Mesenchymal stem cell (in vitro differentiated cells and primary cell): Measurements from ENCODE around the gene TCP11.

Experiments used
- DNase-seq: peaks from one replicate; pipeline ENCODE4 v3.0.0-alpha.2; 2013
- H2AFZ ChIP-seq: one replicate; pipeline ENCODE4 v1.6.1; 2013; ENCODE audit warnings: low read depth, mild to moderate bottlenecking, control low read depth, inconsistent platforms, low read length, moderate library complexity
- H2AK5ac ChIP-seq: 2 replicates; pipeline ENCODE4 v1.6.1; 2013; ENCODE audit warnings: low read length, moderate library complexity, mild to moderate bottlenecking, inconsistent platforms; ENCODE audit not compliant: severe bottlenecking
- H2BK120ac ChIP-seq: one replicate; pipeline ENCODE4 v1.6.1; 2013; ENCODE audit warnings: low read depth, mild to moderate bottlenecking, inconsistent platforms, low read length, moderate library complexity
- H2BK12ac ChIP-seq, 2 experiments: one replicate each; pipeline ENCODE4 v1.6.1; 2013; ENCODE audit warnings: inconsistent platforms in 2 of 2, low read length in 2 of 2, mild to moderate bottlenecking in 2 of 2, moderate library complexity in 2 of 2, control low read depth in 1 of 2
- H2BK15ac ChIP-seq: one replicate; pipeline ENCODE4 v1.6.1; 2013; ENCODE audit warnings: mild to moderate bottlenecking, low read depth, inconsistent platforms; ENCODE audit not compliant: poor library complexity, severe bottlenecking
- H2BK5ac ChIP-seq: 2 replicates; pipeline ENCODE4 v1.6.1; 2013; ENCODE audit warnings: low read depth, mild to moderate bottlenecking, low read length, control low read depth, inconsistent platforms; ENCODE audit not compliant: poor library complexity, severe bottlenecking
- H3K14ac ChIP-seq, 2 experiments: one replicate each; pipeline ENCODE4 v1.6.1; 2013; ENCODE audit warnings: inconsistent platforms in 2 of 2, low read length in 2 of 2, control low read depth in 1 of 2, mild to moderate bottlenecking in 1 of 2, moderate library complexity in 1 of 2
- H3K18ac ChIP-seq, 2 experiments: one replicate each; pipeline ENCODE4 v1.6.1; 2013; ENCODE audit warnings: inconsistent platforms in 2 of 2, low read length in 2 of 2, control low read depth in 1 of 2, low read depth in 1 of 2, mild to moderate bottlenecking in 1 of 2
- H3K23ac ChIP-seq, 2 experiments: one replicate each; pipeline ENCODE4 v1.6.1; 2013; ENCODE audit warnings: inconsistent platforms in 2 of 2, low read length in 2 of 2, mild to moderate bottlenecking in 2 of 2, moderate library complexity in 2 of 2, control low read depth in 1 of 2
- H3K27ac ChIP-seq: 2 replicates; pipeline ENCODE4 v1.5.1; 2013; ENCODE audit warnings: mild to moderate bottlenecking, moderate library complexity, low read length, control low read depth, inconsistent platforms; ENCODE audit not compliant: poor library complexity, severe bottlenecking
- H3K27me3 ChIP-seq, 2 experiments: 2 replicates each; pipeline versions ENCODE4 v1.6.1 to v1.7.0; 2013; ENCODE audit warnings: low read length in 2 of 2, mild to moderate bottlenecking in 2 of 2, moderate library complexity in 2 of 2, control low read depth in 1 of 2, inconsistent platforms in 1 of 2; ENCODE audit not compliant: control insufficient read depth in 1 of 2, insufficient read depth in 1 of 2
- H3K36me3 ChIP-seq, 2 experiments: 2 replicates each; pipeline versions ENCODE4 v1.6.1 to v1.7.0; 2013; ENCODE audit warnings: low read length in 2 of 2, control low read depth in 1 of 2, inconsistent platforms in 1 of 2, low read depth in 1 of 2, mild to moderate bottlenecking in 1 of 2; ENCODE audit not compliant: insufficient read depth in 2 of 2, control insufficient read depth in 1 of 2
- H3K4ac ChIP-seq, 2 experiments: one replicate each; pipeline ENCODE4 v1.6.1; 2013; ENCODE audit warnings: inconsistent platforms in 2 of 2, low read length in 2 of 2, mild to moderate bottlenecking in 2 of 2, moderate library complexity in 2 of 2, control low read depth in 1 of 2, low read depth in 1 of 2
- H3K4me1 ChIP-seq: 2 replicates; pipeline ENCODE4 v1.6.1; 2013; ENCODE audit warnings: low read depth, low read length, control low read depth; ENCODE audit not compliant: control insufficient read depth, insufficient read depth
- H3K4me2 ChIP-seq: 2 replicates; pipeline ENCODE4 v1.6.1; 2013; ENCODE audit warnings: low read length, mild to moderate bottlenecking, inconsistent platforms; ENCODE audit not compliant: poor library complexity, severe bottlenecking
- H3K4me3 ChIP-seq, 2 experiments: 2 replicates each; pipeline versions ENCODE4 v1.5.1 to v1.7.0; 2013; ENCODE audit warnings: low read length in 2 of 2, mild to moderate bottlenecking in 2 of 2, control low read depth in 1 of 2, low read depth in 1 of 2; ENCODE audit not compliant: insufficient read depth in 1 of 2
- H3K79me1 ChIP-seq: replicated peaks from 2 replicates; pipeline ENCODE4 v1.6.1; 2013; ENCODE audit warnings: mild to moderate bottlenecking, control low read depth, low read length, inconsistent platforms; ENCODE audit not compliant: poor library complexity, severe bottlenecking
- H3K9ac ChIP-seq: 2 replicates; pipeline ENCODE4 v1.7.0; 2013; ENCODE audit warnings: mild to moderate bottlenecking, low read length, moderate library complexity
- H3K9me3 ChIP-seq: 2 replicates; pipeline ENCODE4 v1.7.0; 2013; ENCODE audit warnings: mild to moderate bottlenecking, low read length; ENCODE audit not compliant: control insufficient read depth
- H4K8ac ChIP-seq: one replicate; pipeline ENCODE4 v1.6.1; 2013; ENCODE audit warnings: inconsistent platforms, mild to moderate bottlenecking, low read length, moderate library complexity
- H4K91ac ChIP-seq: one replicate; pipeline ENCODE4 v1.6.1; 2013; ENCODE audit warnings: mild to moderate bottlenecking, low read length, inconsistent platforms
- WGBS: methylation state at CpG from one replicate; pipeline ENCODE4 v1.1.7; 2013; ENCODE audit warnings: mixed read lengths; 5-methylcytosine and 5-hydroxymethylcytosine counted together

The TCP11 gene

DNA sequence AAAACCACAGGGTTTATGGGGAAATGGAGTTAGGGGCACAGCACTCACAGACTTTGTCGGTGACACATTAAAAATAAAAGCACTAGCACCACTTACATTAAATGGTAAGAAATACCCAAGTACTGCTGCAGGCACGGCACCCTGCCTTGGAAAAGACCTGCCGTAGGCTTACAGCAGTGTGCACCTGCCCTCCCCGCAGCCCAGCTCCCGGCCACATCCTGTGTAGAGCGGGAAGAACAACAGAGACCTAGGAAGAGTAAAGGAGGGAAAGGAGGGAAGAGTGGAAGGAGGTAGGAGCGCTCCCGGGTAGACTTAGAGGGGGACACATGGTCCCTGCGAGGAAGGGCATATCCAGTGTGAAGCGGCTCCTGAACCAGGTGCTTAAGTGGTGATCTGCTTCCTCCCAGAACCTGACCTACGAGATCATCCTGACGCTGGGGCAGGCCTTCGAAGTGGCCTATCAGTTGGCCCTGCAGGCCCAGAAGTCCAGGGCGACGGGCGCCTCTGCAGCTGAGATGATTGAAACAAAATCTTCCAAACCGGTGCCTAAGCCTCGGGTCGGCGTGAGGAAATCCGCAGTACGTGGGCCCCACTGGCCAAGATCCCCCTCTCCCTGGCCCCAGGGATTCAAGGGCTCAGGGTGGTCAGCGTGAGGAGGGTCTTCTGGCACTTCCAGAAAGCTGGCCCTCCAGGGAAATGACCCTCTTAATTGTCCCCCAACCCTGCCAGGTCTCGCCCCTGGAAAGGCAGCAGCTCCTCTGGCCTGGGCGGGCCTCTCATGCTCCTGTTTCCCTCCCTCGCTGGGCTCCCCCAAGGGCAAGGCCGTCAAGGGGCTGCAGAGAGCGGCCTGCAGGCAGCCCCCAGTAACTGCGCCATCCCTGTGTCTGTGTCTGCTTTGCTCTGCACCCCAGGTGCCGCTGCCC lies 55.5 kb downstream of the TCP11 start:
- H3K9ac ChIP-seq = no peak overlapping the region
- H3K27ac ChIP-seq = no peak overlapping the region
- H3K4me1 ChIP-seq = peaks cover 41% of the 10 kb centered on the region
- no peak overlapping the region for H2BK120ac ChIP-seq
- H3K4me2 ChIP-seq = no peak overlapping the region
- no peaks in the 10 kb centered on the region for H3K27me3 ChIP-seq
- no peak overlapping the region for H4K91ac ChIP-seq
- WGBS = 95% methylated on average over 30 of the region's 30 CpGs
- H2BK5ac ChIP-seq = no peak overlapping the region
- no peak overlapping the region for H3K14ac ChIP-seq
- no peak overlapping the region for H3K18ac ChIP-seq
- H2AK5ac ChIP-seq = no peak overlapping the region
- no peak overlapping the region for H4K8ac ChIP-seq
- H3K4me3 ChIP-seq = no peak overlapping the region
- DNase-seq = no peak
- H2BK12ac ChIP-seq = no peak overlapping the region
- H3K9me3 ChIP-seq = no peaks in the 10 kb centered on the region
- H2AFZ ChIP-seq = no peak overlapping the region
- H3K23ac ChIP-seq = no peak overlapping the region
- no peak overlapping the region for H2BK15ac ChIP-seq
- H3K36me3 ChIP-seq = peaks cover 74 to 75% of the 10 kb centered on the region in 2 experiments
- H3K79me1 ChIP-seq = no peaks in the 10 kb centered on the region
- H3K4ac ChIP-seq = no peak overlapping the region

DNA sequence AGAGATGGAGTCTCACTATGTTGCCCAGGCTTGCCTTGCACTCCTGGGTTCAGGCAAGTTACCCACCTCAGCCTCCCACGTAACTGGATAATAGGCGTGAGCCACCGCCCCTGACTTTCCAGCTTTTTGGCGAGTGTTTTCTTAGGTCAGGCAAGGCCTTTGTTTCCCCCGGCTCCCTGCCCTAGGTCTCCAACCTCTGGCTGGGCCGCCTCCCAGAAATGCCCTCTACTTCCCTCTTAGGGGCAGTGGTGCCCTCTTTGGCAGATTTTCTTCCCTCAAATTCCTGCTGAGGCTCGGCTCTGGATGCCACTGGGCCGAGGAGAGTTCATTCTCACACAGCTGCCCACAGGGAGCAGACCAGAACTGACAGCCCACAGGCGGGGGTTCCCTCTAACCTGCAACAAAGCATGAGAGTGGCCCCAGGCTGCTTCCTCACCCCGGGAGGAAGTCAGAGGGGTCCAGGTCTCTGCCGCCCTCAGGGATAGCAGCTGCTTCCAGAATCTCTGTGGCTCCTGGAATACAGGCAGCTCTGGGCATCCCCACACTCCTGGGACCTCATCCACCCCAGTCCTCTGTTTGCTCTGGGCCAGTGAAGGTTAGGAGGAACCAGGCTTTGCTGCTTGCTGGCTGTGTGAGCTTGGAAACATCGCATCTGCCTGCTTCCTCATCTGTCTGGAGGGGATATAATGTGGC lies 56.5 kb downstream of the TCP11 start:
- Histone ChIP-seq H2BK15ac (no peak overlapping the region), H3K4me3 (no peak overlapping the region), H3K27me3 (no peaks in the 10 kb centered on the region), H3K79me1 (no peaks in the 10 kb centered on the region), H3K4me1 (peaks cover 35% of the 10 kb centered on the region), H2AFZ (no peak overlapping the region), H3K36me3 (peaks cover 74 to 85% of the 10 kb centered on the region in 2 experiments), H3K27ac (no peak overlapping the region), H2BK120ac (no peak overlapping the region), H3K9ac (no peak overlapping the region), H3K18ac (no peak overlapping the region), H3K9me3 (no peaks in the 10 kb centered on the region), H4K8ac (no peak overlapping the region), H4K91ac (no peak overlapping the region), H2BK12ac (no peak overlapping the region), H3K4ac (no peak overlapping the region), H3K14ac (no peak overlapping the region), H3K4me2 (no peak overlapping the region), H2AK5ac (no peak overlapping the region), H2BK5ac (no peak overlapping the region), H3K23ac (no peak overlapping the region)
- no peak for DNase-seq
- WGBS = 89% methylated on average over 12 of the region's 12 CpGs

DNA sequence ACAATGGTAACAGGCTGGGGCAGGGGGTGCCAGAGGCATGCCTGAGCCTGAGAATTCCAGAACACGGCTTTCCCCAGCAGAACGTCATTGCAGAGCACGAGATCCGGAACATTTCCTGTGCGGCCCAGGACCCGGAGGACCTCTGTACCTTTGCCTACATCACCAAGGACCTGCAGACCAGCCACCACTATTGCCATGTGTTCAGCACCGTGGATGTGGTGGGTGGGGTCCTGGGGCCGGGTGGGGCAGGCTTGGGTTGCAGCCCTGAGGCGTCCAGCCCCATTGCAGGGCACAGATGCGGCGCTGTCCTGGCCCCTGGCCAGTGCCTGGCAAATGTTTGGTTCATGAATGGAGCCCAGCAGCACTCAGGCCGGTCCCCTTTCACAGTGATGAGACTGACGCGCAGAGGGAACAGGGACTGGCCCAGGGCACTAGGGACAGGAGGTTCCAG lies 57.1 kb downstream of the TCP11 start:
- H3K23ac ChIP-seq = no peak overlapping the region
- H3K27ac ChIP-seq = no peak overlapping the region
- no peak overlapping the region for H4K8ac ChIP-seq
- H2AK5ac ChIP-seq = no peak overlapping the region
- 95% methylated on average over 11 of the region's 14 CpGs for WGBS
- H3K18ac ChIP-seq = no peak overlapping the region
- H4K91ac ChIP-seq = no peak overlapping the region
- no peak overlapping the region for H3K4me3 ChIP-seq
- no peak overlapping the region for H2BK5ac ChIP-seq
- H2BK120ac ChIP-seq = no peak overlapping the region
- H2AFZ ChIP-seq = no peak overlapping the region
- no peak for DNase-seq
- no peak overlapping the region for H3K4me2 ChIP-seq
- H2BK12ac ChIP-seq = no peak overlapping the region
- H3K4ac ChIP-seq = no peak overlapping the region
- H3K9me3 ChIP-seq = no peaks in the 10 kb centered on the region
- H3K79me1 ChIP-seq = no peaks in the 10 kb centered on the region
- no peaks in the 10 kb centered on the region for H3K27me3 ChIP-seq
- peaks cover 78 to 87% of the 10 kb centered on the region in 2 experiments for H3K36me3 ChIP-seq
- peaks cover 29% of the 10 kb centered on the region for H3K4me1 ChIP-seq
- no peak overlapping the region for H2BK15ac ChIP-seq
- no peak overlapping the region for H3K9ac ChIP-seq
- no peak overlapping the region for H3K14ac ChIP-seq

DNA sequence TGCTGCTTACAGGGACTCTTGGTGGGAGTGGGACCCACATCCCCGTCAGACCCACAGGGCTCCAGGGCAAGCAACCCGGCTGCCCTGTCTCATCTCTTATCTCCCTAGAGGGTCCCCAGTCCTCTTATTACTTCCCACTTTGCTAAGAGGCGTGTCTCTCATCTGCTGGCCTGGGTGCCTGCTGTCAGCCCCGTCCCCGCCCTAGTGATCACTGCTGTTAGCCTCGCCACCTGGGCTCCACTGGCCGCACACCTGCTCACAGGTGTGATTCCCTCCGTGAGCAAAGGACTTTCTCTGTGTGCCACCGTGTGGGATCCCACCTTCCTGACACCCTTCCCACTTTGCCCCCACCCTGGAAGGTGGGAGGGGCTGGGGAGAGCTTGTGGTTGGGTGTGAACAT lies 57.6 kb downstream of the TCP11 start:
- WGBS = 98% methylated on average over 6 of the region's 9 CpGs
- DNase-seq = no peak
- no peak overlapping the region for H3K4me2 ChIP-seq
- no peak overlapping the region for H3K4me3 ChIP-seq
- no peak overlapping the region for H4K8ac ChIP-seq
- no peak overlapping the region for H2BK15ac ChIP-seq
- no peak overlapping the region for H3K4ac ChIP-seq
- no peaks in the 10 kb centered on the region for H3K79me1 ChIP-seq
- no peaks in the 10 kb centered on the region for H3K27me3 ChIP-seq
- H3K9ac ChIP-seq = no peak overlapping the region
- no peak overlapping the region for H3K27ac ChIP-seq
- no peak overlapping the region for H4K91ac ChIP-seq
- H3K4me1 ChIP-seq = peaks cover 26% of the 10 kb centered on the region
- no peak overlapping the region for H3K14ac ChIP-seq
- H3K9me3 ChIP-seq = no peaks in the 10 kb centered on the region
- peaks cover 78 to 87% of the 10 kb centered on the region in 2 experiments for H3K36me3 ChIP-seq
- H3K23ac ChIP-seq = no peak overlapping the region
- H3K18ac ChIP-seq = no peak overlapping the region
- no peak overlapping the region for H2BK5ac ChIP-seq
- no peak overlapping the region for H2BK12ac ChIP-seq
- no peak overlapping the region for H2AK5ac ChIP-seq
- no peak overlapping the region for H2AFZ ChIP-seq
- H2BK120ac ChIP-seq = no peak overlapping the region
